HL-60/S4 treated with phorbol 12-myristate 13-acetate at 8.2 ng/mL for 4 days and 3 days (cell line): Measurements from ENCODE around the gene LPAR3.
"Not testable (repeated sequence)": the region's sequence is repeated elsewhere in the genome, so short reads cannot be mapped to it uniquely, and the experiment has no call there.

Experiments used
- in situ Hi-C: fragments of 300-500 bp; cut with MboI; formaldehyde crosslinking; loops from 2 replicates; pipeline ENCODE4 v1.15.0; 2022; ENCODE audit warnings: low sequenced_read_pairs

LPAR3 gene

DNA sequence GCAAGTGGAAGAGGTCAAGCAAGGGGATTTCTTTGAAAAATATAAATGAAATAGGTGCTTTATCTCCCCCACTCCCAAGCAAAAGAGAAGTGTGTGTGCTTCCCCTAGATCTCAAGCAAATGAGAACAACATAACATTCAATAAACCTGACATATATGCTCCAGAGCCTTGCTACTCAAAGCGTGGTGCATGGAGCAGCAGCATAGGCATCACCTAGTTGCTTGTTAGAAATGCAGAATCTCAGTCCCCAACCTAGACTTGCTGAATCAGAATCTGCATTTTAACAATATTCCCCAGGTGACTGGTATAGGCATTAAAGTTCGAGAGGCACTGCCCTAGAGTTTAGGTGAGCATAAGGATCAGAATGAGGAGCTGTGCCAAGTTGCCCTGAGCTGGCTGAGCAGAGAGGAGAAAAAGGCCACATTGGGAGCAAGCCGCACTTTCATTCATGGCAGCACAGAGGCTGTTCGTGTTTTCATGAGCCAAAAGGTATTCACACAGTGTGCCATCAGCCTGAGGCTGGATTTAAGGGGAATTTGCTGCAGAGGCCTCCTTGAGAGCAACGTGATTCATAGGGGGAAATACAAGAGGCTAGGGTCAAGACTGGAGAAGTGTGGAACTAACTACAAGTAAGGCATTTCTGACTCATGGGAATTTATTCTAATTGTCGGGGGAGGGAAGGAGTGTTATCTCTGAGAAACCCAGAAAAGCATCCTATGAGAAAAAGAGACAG is 14.3 kb upstream of the LPAR3 start:
- in situ Hi-C loops, result no loop called here

DNA sequence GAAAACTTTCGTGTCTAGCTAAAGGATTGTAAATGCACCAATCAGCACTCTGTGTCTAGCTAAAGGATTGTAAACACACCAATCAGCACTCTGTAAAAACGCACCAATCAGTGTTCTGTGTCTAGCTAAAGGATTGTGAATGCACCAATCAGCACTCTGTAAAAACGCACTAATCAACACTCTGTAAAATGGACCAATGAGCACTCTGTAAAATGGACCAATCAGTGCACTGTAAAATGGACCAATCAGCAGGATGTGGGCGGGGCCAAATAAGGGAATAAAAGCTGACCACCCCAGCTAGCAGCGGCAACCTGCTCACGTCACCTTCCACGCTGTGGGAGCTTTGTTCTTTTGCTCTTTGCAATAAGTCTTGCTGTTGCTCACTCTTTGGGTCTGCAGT is 9.7 kb upstream of the LPAR3 start:
- in situ Hi-C loops, result not testable (repeated sequence)

DNA sequence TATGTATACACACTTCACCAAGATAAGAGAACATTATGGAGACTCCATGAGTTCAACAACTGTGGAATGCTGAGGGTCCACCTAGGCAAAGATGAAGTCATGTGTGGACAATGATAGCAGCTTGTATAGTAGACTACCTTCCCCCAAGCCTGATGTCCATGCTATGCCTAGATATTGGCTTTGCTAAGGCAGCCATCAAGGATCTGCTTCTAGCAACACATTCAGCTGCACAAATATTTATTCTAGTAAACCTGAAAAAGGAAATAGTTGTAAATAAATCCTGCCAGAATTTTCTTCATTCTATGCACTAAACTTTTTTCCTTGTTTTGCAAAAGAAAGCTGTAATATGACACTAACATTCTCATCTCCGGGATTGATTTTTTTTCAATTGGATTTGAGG is 7.0 kb upstream of the LPAR3 start:
- in situ Hi-C loops, result no loop called here

DNA sequence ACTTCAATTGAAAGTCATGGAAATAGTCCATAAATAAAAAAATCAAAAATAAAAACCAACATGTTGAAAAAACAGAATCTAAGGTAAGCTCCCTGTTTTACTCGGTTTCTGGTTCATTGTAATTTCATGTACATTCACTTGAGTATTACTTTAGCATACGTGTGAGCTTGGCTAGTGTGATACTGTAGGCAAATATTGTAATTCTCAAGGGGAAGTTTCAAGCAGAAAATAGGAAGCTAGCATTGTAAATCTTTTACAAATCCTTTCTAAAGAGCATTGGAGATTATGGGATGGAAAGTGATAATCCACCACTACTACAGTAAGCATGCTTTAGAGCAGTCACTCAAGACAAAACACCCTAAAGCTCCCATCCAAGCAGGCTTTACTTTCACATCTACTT is 3.3 kb upstream of the LPAR3 start:
- in situ Hi-C loops, result no loop called here

DNA sequence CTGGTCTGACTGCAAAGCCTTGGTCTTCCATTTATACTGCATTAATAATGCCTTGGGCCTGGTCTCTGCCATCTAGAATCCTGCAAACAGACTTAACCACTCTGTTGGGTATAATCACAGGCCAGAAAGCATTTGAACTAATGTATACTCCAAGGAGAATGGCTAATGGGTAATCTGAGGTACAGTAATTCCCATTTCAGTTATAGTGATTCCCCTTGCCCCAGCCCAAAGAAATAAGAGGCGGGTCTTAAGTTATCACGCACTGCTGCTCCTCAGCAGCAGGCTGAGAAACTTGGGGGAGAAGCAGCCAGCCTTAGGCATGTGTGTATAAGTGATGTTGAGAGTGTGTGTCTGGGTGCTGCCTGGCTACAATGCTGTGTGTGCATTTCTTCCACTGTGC is 2.4 kb downstream of the LPAR3 start:
- in situ Hi-C loops, result no loop called here

DNA sequence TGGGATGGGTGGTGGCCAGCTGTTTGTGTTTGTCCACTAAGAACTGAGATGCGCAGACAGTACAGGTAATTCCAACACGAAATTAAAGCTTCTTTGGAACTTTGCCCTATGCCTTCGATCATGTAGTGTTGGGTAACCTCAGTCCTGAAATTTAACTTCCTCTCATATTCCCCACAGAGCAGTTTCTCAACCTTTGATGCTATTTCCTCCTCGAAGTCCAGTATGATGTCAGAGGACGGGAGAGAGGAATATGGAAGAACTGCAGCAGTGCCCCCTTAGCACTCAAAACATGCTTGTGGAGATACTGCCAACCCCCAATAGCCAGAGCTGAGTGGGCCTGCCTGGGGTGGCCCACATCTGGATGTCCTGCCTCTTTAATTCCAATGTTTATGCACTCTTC is 3.6 kb downstream of the LPAR3 start:
- in situ Hi-C loops, result no loop called here

DNA sequence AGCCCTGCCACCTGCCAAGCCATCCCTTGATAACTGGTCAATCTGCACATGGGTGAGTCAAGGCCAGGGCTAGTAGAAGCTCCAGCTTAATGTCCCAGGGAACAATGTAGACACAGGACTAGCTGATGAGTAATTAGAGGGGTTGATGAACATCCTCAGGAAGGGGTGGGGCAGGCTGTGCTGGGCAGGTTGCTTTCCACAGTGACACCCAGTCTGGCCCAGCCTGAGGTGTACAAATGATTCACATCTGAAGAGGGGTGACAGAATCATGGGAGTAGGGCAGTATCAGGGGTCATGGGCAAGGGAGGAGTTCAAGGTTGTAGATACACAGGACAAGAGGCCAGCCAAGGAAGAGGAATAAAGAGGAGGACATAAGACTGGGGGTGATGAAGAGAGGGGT is 4.3 kb downstream of the LPAR3 start:
- in situ Hi-C loops, result no loop called here

DNA sequence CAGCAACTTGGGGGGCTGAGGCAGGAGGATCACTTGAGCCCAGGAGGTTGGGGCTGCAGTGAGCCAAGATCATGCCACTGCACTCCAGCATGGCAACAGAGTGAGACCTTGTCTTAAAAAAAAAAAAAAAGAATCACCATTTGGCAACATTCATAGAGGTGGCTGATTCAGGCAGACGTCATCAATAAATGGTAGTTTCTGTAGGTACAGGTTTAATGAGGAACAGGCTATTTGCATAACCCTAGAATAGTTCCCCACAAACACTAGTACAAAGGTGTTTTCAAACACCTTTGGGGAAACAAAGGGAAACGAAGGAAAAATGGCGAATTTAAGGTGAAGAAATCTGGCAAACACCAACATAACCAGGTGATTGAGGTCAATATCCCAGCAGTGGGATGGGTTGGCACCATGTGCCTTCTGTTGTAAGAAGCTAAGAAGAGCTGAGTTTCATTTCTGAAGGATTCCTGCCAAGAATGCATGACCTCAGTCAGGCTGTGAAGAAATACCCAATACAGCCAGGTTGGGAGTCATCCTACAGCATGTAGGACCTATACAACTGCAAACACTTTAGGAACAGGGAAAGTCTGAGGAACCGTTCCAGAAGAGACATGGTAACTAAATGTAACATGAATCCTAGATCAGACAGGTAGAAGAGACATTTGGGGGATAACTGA is 5.6 kb downstream of the LPAR3 start:
- in situ Hi-C loops, result no loop called here

DNA sequence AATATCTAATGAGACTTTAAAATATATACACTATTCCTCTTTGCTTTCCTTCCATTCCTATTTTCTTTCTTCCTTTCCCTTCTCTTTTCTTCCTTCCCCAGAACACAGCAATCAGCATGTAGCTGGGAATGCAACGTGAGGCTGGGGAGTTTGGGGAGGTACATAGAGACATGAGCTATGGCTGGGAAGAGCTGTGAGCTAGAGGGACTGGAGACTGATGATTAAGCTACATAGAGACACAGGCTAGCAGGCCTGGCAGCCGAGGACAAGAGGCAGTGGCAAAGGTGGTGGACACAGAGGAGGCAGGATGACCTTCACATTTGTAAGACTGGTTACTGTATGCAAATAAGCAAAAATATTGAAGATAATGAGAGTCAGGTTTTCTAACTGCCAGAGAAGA is 7.5 kb downstream of the LPAR3 start:
- in situ Hi-C loops, result no loop called here

DNA sequence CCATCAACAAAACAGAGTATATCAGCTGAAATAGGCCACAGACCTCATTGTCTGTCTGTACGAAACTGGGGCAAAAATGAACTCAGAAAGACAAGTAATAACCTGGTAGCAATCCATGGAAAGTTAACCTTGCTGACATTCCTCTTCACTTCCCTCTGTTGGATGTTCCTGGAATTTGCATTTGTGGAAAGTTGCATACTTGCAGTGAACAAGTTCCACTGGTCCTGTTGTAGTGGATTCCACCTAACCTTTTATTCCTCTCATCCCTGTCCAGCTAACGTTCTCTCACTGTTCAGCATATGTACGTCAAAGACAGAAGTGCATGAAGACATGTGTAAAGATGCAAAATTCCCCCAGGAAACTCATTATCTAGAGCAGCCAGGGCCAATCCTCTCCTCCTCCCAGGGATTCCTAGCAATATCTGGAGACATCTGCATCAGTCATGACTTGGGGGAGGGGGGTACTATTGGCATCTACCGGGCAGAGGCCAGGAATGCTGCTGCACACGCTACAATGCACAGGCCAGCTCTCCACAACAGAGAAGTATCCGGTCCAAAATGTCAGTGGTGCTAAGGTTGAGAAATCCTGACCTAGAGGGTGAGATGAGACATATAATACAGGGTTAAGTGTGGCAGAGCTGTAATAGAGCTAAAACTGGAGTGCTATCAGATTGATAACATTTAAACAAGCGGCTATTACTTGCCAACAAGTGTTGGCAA is 8.2 kb downstream of the LPAR3 start:
- in situ Hi-C loops, result no loop called here

DNA sequence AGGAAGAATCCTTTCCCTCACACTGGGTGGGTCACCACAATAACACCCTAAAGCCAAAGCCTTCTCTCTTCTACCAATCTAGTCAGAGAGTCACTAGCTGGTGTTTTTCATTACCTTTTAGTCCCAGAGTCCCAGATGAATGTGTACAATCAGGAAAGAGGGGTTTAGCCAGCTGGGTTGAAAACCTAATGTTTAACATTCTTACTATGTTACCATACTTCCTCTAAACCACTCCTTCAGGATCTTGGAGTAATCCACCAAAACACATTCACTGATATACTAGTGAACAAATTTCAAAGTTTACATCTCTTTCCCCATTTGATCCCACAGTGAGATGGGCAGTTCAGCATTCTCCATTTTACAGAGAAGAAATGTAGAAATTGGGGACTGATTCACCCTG is 9.7 kb downstream of the LPAR3 start:
- in situ Hi-C loops, result no loop called here

DNA sequence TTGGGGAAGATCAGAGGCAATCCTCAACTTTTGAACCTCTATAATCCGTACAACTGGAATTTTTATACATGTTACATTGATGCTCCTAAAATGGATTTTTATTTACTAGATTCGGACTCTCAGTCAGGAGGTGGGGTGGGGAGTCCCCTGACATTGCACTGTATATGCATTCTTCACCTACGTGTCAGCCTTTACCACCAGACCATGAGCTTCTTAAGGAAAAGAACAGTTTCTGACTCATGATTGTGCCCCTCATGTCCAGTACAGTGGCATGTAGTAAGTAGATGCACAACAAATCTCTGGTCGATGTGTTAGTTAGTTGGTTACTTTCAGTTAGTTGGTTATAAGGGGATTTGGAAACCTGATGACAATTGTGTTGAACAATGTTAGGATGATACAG is 15.4 kb downstream of the LPAR3 start:
- in situ Hi-C loops, result no loop called here

DNA sequence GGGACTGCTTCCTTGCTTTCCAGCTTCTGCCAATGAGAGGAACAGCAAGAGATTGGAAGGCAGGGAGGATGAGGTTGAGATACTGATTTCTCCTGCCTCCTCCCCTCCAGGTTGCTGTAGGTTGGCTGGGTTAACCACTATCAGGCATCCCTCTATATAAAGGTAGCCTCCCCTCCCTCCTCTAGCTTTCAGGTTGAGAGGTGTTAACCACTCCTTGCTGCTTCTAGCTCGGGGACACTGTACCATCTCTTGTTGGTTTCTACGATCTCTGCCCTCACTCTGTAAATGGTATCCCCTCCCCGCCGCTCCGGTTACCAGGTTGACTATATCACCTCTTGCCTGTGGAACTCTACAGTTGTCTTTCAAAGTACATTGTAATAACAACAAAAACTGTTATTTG is 16.7 kb downstream of the LPAR3 start:
- in situ Hi-C loops, result no loop called here

DNA sequence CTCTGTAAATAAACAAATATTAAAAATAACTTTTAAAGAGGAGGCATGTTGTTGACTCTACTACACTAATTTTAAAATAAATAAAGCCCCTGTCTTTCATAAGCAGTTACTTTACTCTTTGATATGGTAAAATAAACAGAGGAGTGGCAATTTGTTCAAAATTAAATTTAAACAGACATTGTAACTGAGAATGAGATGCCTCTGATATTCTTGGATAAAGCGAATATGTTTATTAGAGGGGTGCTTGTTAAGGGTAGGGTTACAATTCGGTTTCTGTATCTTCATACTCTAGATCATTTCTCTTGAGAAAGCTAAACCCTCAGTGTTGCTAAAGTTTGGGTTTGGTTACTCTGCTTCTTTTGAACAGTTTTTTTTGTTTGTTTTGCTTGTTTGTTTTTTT is 19.6 kb downstream of the LPAR3 start:
- in situ Hi-C loops, result no loop called here

DNA sequence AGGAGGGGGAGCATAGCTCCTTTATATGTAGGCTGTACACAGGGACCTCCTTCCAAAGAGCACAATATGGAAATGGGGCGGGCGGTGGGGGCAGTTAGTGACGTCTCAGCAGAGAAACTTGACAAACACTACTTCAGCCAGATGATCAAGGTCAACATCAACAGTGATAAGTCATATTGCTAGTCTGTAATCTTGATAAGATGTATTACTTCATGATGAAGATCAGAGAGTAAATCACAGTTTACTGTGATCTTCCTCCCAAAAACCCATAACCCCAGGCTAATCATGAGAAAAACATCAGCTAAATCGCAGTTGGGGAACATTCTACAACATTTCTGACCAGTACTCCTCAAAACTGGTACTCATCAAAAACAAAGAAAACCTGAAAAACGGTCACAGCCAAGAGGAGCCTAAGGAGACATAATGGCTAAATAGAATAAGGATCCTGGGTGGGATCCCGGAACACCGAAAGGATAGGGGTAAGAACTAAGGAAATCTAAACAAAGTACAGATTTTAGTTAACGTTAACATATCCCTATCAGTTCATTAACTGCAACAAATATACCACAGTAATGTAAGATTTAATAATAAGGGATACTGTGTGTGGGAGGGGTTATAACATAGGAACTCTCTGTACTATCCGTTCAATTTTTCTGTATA is 20.2 kb downstream of the LPAR3 start:
- in situ Hi-C loops, result no loop called here

DNA sequence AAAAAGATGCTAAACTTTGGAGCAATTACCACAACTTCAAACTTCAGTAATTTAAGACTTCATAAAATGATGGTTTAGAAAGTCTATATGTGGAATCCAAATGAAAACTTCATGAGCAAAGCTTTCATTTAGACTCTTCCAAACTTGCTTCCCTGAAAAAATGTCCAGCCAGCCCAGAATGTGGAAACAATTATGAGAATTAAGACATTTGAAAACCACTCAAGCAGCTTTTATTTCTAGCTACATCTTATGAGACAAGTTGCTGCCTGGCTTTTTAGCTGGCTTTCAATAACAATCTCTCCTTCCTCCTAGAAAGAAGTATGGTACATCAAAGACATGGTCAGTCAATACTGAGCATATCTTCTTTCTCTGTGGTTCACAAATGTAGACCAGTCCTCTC is 21.8 kb downstream of the LPAR3 start:
- in situ Hi-C loops, result no loop called here

DNA sequence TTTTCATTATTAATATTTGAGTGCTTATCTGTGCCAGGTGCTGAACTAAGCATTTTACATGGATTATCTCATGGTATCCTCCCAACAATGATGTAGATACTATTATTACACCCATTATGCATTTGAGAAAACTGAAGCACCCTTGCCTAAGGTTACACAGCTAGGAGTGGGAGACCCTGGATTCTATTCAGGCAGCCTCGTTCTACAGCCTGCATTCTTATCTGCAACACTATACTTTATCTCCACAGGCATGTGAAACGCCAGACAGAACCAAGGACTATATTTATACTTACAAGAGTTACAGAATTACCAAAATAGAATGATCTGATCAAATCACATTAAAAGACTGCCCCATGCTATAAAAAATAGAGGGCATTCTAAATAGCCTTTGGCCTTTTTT is 22.4 kb downstream of the LPAR3 start:
- in situ Hi-C loops, result no loop called here

DNA sequence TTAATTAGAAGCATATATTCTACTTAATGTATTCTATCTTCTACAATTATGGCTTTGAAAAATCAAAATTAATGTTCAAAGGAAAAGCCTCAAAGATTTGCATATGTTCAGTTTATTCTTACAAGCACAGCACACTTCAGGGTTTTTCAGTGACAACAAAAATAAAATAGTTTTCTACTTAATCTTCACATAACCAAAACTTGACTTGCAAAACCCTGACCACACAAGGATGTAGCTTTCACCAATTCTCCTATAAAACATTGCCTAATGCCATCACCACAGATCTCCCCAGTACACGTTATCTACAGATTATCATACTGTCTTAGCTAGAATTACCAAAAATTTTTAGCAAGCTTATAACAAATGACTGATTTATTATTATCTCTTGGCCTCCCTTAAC is 23.3 kb downstream of the LPAR3 start:
- in situ Hi-C loops, result no loop called here

DNA sequence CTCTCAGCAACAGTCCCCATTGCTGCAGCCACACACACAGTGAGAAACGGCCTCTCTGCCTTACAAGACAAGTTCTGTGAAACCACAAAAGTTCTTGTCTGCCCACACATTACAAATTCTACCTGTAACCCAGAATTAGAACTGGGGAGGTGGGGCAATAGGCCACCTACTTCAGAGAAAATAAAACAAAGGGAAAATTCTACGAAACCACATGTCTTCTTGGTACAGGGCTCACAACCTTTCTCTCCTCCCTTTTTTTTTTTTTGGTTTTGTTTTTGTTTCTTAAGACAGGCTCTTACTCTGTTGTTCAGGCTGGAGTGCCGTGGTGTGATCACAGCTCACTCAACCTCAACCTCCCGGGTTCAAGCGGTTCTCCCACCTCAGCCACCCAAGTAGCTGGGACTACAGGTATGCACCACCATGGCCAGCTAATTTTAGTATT is 30.2 kb downstream of the LPAR3 start:
- in situ Hi-C loops, result no loop called here

DNA sequence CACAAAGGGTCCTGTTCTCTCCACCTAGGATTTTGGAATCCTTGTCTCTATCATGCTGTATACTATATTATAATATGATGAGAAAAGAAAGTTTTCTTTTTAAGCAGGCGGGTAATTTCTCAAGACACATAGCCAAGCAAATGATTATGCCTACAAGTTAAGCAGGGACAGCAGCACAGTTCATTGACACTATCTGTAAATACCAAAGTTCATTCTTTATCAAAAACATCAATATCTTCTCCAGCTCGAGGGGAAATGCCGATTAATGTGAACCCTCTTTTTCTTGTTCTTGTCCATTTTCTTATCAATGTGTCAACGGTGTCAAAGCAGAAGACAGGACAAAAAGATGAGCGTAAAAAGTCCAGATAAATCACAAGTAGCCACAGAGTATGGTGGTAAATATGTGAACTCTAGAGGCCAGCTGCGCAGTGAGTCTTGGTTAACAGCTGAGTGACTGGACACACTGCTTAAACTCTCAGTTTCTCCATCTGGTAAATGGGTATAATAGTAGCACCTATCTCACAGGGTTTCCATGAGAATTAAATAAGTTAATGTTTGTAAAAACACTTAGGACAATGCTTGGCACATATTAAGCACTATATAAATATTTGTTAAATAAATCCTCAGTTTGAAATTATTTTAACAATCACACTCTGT is 30.9 kb downstream of the LPAR3 start:
- in situ Hi-C loops, result no loop called here

DNA sequence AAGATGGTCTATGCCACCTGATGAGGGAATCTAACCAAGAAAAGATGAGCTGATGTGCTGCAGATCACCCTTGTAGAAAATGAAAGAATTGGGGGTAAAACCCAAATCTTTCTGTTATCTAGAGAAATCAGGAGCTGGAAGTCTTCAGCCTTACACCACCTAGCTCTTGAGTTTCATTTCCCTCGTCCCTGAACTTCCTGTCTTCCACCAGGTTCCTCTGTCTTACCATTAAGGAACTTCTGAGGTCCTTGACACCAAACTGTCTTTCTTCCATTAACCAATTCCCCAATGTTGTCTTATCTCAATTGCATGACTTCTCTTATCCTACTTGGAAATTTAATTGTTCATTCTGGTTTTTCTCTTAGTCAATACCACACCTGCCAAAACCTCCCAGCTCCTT is 31.5 kb downstream of the LPAR3 start:
- in situ Hi-C loops, result no loop called here
